Gastroesophageal sphincter (tissue), 3 donors: ENCODE data around the gene MTUS2.

ENCODE experiments used
- CTCF ChIP-seq, 4 experiments: fragments of 200-600 bp in 2 of 4; fragments of 450-650 bp in 2 of 4; sonication (generic) in 1 of 4; IDR thresholded peaks; one replicate each; pipeline ENCODE4 v1.5.1; 2017 to 2019; ENCODE audit warnings: antibody characterized with exemption in 4 of 4, mild to moderate bottlenecking in 2 of 4, moderate library complexity in 2 of 4
- POLR2AphosphoS5 ChIP-seq: sonication (generic); formaldehyde crosslinking; IDR thresholded peaks from one replicate; pipeline ENCODE4 v1.6.1; 2017; ENCODE audit warnings: antibody characterized with exemption

- TF ChIP-seq CTCF (IDR thresholded peaks at IDR 0.05) (no peak), POLR2AphosphoS5 (no peak)
Observed at GRCh38 chr13:28792992-28793391, 27.1 kb upstream of the MTUS2 start.
